Sigmoid colon (tissue), 4 donors: Measurements from ENCODE around the gene SLC6A11.

Experiments used
- CTCF ChIP-seq, 4 experiments: fragments of 450-650 bp in 3 of 4; fragments of 200-600 bp in 1 of 4; IDR thresholded peaks; one replicate each; pipeline ENCODE4 v1.5.1; 2016 to 2019; ENCODE audit warnings: antibody characterized with exemption in 4 of 4, mild to moderate bottlenecking in 3 of 4, moderate library complexity in 2 of 4
- EP300 ChIP-seq, 4 donors: sonication (generic); formaldehyde crosslinking; IDR thresholded peaks; one replicate each; pipeline ENCODE4 v1.6.1; 2017; ENCODE audit warnings: antibody characterized with exemption in 4 of 4
- POLR2A ChIP-seq, 2 donors: fragments of 450-650 bp; IDR thresholded peaks; one replicate each; pipeline ENCODE4 v1.6.1; 2016; ENCODE audit warnings: antibody characterized with exemption in 2 of 2, mild to moderate bottlenecking in 2 of 2, moderate library complexity in 2 of 2
- POLR2AphosphoS5 ChIP-seq, 4 donors: sonication (generic); formaldehyde crosslinking; IDR thresholded peaks; one replicate each; pipeline ENCODE4 v1.6.1; 2017; ENCODE audit warnings: antibody characterized with exemption in 4 of 4

- TF ChIP-seq POLR2A (IDR thresholded peaks at IDR 0.05) (no peak), CTCF (IDR thresholded peaks at IDR 0.05) (no peak), EP300 (IDR thresholded peaks at IDR 0.05) (no peak), POLR2AphosphoS5 (IDR thresholded peaks at IDR 0.05) (no peak)
Observed at GRCh38 chr3:10944866-10945265, 128.8 kb downstream of the SLC6A11 start.
